NCI-H2107 treated with DMSO at 0.1 percent for 48 hours (cell line): ENCODE measurements around the gene FBN3.
"Not testable (repeated sequence)": the region's sequence is repeated elsewhere in the genome, so short reads cannot be mapped to it uniquely, and the experiment has no call there.

Experiments
- DNase-seq: peaks from one replicate; lab custom pipeline; 2025; ENCODE audit not compliant: unreplicated experiment; lab: John Stamatoyannopoulos, UW

Gene FBN3

DNA sequence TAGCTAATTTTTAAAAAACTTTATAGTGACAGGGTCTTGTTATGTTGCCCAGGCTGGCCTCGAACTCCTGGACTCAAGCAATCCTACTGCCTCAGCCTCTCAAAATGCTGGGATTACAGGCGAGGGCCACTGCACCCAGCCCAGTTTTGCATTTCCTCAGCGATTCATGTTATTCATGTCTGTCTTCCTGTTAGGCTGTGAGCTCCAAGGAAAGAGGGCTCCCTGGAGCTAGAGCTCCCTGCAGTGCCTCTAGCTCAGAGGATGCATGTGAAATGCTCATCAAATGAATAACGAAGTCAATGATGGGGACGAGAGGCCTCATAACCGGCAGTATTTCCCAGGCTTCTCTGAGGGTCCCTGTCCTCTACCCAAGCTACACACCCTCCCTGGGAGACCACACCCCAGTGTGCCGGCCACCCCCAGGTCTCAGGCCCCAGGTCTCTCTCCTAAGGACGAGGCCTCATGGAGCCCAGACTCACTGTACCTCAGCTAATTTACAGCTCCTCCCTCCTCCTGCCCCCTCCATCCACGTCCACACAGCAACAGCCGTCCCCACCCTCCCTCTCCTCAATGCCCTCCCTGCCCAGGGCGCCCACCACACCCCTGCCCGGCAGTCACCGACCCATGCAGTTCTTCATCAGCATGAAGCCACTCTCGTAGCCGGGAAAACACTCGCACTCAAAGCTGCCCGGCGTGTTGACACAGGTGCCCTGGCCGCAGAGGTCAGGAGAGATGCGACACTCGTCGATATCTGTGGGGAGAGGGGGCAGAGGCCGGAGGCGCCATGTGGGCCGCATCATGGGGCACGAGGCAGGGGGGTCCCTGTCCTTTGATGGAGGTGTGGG, 28.5 kb downstream of the FBN3 start:
- DNase-seq = no peak

DNA sequence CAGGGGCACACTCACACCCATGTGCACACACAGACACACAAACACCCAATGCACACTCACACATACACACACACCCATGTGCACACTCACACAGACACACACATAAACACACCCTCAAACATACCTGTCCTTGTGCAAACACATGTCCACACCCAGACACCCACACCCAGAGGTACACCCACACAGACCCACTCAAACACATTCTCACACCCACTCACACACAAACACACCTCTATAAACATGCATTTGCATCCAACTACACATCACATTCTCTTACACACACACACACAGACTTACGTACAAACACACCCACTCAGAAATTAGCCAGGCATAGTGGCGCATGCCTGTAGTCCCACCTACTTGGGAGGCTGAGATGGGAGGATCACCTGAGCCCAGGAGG, 31.4 kb downstream of the FBN3 start:
- DNase-seq = no peak

DNA sequence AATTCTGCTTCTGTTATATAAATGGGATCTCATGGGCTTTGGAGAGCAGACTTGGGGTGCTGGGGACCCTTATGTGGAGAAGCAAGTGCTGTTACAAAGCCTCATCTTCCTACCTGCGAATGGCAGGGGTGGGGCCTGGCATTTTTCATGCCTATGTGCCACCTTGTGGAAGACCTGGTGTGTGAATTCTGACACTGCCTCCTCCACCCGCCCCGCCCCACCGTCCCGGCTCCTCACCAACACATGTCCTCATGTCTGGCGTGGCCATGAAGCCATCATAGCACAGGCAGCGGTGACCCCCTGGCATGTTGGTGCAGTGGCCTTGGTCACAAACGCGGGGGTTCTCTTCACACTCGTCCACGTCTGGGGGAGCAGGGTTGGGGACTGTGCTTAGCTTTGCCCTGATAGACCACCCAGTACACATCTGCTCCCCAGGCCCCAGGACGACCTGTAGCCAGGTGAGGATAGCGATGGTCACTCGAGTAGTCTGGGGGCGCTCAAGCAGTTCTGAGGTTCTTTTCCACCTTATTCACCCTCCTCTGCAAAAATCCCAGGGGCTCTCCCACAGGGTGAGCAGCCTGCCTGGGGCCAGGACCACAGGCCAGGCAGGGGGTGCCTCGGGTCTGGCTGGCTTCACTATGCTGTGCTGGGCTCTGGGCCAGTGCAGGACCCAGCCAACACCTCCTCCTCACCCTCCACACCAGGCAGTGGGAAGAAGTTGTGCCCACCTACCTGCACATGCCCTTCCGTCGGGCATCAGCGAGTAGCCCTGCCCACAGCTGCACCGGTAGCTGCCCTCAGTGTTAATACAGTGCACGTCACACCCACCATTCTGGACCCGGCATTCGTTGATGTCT, 32.7 kb downstream of the FBN3 start:
- DNase-seq = no peak

DNA sequence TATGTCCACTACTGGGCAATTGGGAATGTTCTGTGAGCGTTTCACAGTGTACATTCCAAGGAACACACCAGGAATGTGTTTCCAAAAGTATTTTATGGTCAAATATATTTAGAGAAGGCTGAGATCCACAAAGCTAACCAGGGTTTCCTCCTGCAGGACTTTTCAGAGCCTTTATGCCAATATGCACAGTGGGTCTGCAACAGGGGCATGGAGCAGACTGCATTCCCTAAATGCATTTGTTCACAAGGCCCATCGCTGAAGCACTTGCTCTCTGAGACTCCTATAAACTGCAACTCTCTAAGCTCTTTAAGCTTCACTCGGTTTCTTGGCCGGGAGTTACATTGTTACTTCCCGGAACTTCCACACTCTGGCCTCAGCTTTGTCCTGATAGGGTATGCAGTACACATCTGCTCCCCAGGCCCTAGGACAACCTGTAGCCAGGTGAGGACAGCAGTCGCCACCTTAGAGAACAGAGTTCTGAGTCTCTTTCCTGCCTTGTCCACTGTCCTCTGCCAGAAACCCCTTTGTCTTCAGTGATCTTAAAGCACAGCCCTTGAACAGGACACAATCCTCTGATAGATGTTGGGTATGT, 33.5 kb downstream of the FBN3 start:
- no peak for DNase-seq

DNA sequence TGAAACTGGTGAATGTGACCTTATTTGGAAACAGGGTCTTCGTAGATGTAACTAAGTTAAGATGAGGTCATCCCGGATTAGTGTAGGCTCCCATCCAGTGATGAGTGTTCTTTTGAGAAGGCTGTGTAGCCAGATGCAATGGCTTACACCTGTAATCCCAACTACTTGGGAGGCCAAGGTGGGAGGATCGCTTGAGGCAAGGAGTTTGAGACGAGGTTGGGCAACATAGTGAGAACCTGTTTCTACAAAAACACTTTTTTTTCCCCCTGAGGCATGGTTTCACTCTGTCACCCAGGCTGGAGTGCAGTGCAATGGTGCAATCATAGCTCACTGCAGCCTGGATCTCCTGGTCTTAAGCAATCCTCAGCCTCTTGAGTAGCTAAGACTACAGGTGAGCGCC, 36.4 kb downstream of the FBN3 start:
- DNase-seq = no peak

DNA sequence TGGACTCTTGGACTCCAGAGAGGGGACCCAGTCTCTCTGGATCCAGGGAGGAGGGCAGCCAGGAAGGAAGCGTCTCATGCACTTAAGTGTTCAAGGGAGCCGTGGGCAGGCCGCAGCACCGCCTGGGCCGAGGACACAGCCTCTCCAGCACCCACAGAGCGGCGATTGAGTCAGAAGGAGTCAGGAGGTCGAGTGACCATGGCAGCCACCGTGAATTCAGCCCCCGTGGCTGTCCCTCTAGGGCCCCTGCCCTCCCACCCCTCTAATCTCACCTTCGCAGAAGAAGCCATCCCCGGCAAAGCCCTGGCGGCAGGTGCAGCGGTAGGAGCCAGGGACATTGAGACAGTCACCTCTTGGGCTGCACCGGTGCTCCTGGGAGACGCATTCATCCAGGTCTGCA, 38.0 kb downstream of the FBN3 start:
- no peak for DNase-seq

DNA sequence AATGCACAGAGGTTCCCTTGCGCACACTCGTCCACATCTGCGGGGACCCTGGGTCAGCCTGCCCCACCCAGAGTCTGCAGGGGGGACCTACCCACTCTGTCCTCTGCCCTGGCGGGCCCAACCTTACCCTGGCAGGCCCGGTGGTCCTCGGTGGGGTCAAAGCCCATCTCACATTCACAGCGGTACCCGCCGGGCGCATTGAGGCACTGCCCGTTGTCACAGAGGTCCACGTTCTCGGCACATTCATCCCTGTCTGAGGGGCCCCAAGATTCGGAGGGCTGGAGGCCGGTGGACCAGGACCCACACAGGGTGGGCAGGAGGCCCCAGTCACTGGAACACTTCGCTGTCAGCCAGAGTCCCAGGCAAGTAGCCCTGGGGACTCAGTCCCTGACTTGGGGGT, 38.5 kb downstream of the FBN3 start:
- DNase-seq = no peak

DNA sequence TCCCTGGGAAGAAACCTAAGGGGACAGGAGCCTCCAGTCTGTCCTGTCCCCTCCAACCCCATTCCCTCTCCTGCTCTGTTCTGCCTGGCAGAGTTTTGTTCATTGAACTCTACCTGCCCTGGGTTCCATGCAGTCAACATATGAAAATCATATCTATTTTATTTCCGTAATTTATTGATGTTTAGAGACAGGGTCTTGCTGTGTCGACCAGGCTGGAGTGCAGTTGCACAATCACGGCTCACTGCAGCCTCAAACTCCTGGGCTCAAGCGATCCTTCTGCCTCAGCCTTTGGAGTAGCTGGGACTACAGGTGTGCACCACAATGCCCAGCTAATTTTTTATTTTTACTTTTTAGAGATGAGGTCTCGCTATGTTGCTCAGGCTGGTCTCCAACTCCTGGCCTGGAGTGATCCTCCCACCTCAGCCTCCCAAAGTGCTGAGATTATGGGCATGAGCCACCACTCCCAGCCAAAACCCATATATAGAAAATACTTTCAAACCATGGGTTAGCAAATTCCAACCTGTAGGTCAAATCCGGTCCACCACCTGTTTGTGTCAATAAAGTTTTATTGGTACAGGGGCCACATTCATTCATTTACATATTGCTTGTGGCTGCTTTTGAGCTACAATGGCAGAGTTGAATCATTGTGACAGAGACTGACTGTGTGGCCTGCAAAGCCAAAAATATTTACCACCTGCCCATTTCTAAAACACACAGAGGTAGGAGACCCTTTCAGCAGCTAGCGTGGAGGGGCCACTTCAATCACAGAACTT, 39.3 kb downstream of the FBN3 start:
- no peak for DNase-seq

DNA sequence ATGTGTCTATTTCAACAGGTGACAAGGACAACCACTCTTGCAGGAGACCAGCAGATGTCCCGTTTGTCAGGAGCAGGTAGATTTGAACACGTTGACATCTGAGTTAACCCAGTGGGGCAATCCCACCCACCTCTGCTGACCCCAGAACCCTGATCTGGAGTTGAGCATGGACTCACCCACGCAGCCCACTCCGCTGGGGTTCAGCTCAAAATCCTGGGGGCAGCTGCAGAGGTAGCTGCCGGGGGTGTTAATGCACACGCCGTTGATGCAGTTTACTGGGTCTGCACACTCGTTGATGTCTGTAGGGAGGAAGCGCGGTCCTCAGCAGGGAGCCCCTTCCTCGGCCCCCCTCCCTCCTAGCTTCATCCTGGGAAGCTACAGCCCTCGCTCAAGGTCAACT, 39.9 kb downstream of the FBN3 start:
- DNase-seq = no peak

DNA sequence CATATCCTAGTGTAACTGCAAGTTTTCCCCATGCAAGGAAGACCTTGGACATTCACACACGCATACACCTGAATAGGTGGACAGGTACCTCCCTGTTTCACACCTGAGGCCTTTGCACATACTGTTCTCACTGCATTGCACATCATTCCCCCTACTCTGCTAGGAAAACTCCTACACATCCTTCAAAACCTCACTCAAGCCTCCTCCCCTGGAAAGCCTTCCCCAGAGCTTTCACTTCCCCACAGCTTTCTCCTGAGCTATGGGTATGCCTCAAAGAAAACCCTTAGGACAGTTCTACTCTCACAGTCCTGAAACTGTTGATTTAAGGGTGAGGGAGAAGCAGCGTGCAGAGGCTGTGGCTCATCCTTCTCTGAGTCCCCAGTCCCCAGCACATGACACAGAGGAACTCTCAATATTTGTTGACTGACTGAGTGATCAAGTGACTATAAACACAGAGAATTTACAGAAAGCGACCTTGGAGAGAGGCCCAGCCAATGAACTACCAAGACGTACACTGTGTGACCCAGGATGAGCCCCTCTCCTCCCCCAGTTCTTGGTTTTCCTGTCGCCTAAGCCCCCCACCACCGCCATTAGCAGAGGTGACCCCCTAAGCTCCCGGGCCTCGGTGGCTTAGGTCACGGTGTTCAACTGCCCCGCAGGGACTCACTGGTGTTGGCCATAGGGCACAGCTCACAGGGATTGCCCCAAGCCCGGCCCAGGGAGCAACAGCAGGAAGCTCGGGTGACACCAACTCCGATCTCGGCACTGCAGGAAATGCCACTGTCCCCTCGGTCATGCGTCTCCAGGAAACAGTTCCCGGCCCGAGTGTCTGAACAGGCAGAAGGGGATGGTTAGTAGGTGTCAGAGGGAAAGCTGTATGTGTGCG, 40.6 kb downstream of the FBN3 start:
- DNase-seq = no peak

DNA sequence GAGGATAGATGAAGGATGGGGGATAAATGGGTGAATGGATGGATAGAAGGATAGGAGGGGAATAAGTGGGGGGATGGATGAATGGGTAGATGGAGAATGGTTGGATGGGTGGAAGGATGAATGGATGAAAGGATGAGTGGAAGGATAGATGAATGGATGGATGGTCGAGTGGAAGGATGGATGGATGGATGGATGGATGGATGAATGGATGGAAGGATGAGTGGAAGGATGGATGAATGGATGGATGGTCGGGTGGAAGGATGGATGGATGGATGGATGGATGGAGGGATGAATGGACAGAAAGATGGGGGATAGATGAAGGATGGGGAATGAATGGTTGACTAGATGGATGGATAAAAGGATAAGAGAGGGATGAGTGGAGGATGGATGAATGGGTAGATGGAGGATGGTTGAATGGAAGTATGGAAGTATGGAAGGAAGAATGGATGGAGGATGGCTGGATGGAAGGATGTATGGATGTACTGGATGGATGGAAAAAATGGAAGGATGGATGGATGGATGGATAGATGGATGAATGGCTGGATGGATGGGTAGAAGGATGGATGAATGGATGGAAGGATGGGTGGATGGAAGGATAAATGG, 42.0 kb downstream of the FBN3 start:
- no peak for DNase-seq

DNA sequence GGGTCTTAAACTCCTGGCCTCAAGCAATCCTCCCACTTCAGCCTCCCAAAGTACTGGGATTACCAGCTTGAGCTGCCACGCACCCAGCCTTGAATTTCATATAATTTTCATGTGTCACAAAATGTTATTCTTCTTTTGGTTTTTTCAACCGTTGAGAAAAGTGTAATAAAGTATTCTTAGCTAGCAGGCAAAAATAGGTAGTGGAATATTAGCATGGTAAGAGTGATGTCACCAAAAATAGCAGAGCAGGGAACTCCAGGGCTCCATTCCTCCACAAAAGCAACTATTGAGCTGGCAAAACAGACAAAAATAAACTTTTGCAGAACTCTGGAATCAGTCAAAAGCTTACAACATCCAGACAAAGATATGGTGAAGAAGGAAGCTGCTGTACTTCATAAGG, 43.9 kb downstream of the FBN3 start:
- no peak for DNase-seq

DNA sequence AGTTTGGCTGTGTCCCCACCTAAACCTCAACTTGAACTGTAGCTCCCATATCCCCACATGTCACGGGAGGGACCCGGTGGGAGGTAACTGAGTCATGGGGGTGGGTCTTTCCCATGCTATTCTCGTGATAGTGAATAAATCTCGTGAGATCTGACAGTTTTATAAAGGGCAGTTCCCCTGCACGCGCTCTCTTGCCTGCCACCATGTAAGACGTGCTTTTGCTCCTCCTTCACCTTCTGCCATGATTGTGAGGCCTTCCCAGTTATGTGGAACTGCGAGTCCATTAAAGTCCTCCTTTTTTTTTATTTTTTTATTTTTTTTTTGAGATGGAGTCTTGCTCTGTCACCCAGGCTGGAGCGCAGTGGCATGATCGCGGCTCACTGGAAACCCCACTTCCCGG, 47.5 kb downstream of the FBN3 start:
- not testable (repeated sequence) for DNase-seq

DNA sequence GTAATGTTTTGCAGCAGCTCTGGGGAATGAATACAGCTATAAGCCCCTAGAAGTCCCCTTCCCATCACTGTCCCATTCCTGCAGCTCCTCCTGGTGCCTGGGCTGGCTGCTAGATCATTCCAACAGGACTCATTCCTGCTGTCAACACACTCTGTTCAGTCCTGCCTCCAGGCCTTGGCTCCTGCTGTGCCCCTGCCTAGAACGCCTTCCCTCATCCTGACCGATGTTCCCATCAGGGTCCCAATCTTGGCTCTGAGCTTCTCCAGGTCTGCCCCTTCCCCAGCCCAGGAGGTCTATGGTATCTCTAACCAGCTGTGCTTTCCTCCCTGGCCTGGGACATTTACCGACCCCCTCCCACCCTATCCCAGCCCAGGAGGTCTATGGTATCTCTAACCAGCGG, 48.1 kb downstream of the FBN3 start:
- DNase-seq = no peak

DNA sequence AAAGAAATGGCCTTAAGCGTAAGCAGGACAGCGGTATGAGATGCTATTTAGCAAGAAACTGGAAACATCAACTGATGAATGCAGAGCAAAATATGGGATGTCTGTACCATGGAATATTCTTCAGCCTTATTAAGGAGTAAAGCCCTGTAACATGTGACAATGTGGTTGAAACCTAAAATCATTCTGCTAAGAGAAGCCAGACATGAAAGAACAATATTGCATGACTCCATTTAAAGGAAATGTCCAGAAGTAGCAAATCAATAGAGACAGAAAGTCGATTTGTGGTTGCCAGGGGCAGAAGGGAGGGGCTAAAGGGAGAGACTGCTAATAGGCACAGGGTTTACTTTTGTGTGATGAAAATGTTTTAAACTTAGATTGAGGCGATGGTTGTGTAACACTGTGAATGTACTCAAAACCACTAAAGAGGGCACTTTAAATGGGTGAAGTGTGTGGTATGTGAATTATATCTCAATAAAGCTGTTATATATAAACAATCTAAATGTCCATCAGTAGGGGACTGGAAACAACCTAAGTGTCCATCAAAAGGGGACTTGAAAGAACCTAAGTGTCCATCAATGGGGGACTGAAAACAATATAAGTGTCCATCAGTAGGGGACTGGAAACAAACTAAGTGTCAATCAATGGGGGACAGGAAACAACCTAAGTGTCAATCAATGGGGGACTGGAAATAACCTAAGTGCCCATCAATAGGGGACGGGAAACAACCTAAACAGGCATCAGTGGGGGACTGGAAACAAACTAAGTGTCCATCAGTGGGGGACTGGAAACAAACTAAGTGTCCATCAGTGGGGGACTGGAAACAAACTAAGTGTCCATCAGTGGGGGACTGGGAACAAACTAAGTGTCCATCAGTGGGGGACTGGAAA, 51.5 kb downstream of the FBN3 start:
- DNase-seq = no peak

DNA sequence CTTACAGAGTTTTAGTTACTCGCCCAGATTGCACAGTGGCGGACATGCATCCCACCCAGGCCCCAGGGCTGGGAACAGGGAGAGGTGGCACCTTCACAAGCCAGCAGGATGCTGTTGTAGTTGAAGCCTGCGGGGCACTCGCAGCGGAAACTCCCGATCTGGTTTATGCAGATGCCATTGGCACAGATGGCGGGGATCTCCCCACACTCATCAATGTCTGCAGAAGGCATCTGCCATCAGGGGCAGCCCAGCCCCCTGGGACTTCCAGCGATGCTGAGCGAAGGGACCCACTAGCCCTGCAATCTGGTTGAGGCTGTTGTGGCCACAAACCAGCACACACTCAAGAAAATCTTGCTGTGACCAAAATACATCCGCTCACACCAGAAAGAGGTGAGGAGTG, 52.2 kb downstream of the FBN3 start:
- DNase-seq = no peak

DNA sequence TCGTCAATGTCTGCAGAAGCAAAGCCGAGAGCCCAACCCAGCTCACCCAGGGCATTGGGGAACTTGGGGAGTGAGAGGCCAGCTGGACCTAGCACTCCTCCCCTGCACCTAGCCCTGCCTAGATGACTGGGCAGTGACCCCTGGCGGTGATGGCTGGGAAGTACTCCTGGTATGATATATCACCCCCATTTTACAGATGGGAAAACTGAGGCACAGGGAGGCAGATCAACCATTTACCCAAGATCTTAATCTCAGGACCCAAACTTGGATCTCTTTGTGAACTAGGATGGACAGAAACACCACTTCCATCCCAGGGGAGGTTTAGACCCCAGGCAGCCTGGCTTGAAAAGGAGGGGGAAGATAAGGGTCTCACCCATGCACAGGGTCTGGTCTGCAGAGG, 53.3 kb downstream of the FBN3 start:
- no peak for DNase-seq

DNA sequence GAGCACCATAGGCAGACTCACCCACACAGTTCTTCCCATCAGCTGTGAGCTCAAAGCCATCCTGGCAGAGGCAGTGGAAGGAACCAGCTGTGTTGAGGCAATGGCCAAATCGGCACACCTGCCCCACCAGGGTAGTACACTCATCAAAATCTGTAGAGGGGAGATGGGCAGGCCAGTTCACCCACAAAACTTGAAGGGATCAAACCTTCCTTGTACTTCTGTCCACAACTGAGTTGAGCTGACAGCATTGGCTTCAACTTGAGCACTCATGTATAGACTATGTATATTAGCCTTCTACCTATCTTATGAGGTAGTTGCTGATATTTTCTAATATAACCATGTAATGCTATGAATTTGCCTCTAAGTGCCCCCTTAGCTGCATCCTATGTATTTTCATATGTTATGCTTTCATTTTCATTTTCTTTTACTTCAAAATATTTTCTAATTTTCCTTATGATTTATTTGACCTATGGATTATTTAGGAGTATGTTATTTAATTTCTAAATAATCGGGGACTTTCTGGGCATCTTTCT, 54.0 kb downstream of the FBN3 start:
- no peak for DNase-seq

DNA sequence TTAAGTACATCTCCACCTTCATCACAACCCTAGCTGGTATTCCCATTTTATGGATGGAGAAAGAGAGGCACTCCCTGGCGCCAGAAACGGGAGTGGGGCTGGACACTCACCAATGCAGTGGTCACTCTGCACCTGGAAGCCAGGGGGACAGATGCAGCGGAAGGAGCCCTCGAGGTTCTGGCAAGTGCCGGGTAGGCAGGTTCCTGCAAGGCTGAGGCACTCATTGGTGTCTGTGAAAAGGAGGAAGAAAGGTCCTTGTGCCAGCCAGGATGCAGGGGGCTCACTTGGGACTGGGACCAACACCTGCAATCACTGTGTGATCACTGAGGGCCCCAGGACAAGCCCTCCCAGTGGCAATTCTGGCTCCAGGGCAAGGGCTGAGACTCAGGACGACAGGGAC, 55.1 kb downstream of the FBN3 start:
- no peak for DNase-seq
